ENCODE measurements around the gene NCOA7.
"Not testable (repeated sequence)": the region's sequence is repeated elsewhere in the genome, so short reads cannot be mapped to it uniquely, and the experiment has no call there.

The NCOA7 gene

GRCh38 chr6:125792680-125793079, 1.9 kb downstream of the NCOA7 start:
- FAIRE-seq (no peak), DNase-seq (ENCODE audit: insufficient read length, low spot score) (no peak)
- no peak for TF ChIP-seq POLR2A (IDR thresholded peaks at IDR 0.05; ENCODE audit: low read depth, low read length)

GRCh38 chr6:125793280-125793679, 2.5 kb downstream of the NCOA7 start:
- DNase-seq (ENCODE audit: insufficient read length, low spot score) (no peak), FAIRE-seq (no peak)
- TF ChIP-seq POLR2A (IDR thresholded peaks at IDR 0.05; ENCODE audit: low read depth, low read length): no peak

GRCh38 chr6:125793863-125794262, 3.1 kb downstream of the NCOA7 start:
- no peak for DNase-seq (ENCODE audit: insufficient read length, low spot score)
- no peak for FAIRE-seq
- TF ChIP-seq POLR2A (IDR thresholded peaks at IDR 0.05; ENCODE audit: low read depth, low read length): no peak

- no peak for TF ChIP-seq POLR2A (IDR thresholded peaks at IDR 0.05; ENCODE audit: low read depth, low read length)
- no peak for FAIRE-seq
- DNase-seq (ENCODE audit: insufficient read length, low spot score): no peak
Measured at GRCh38 chr6:125794342-125795137, 3.8 kb downstream of the NCOA7 start.

- DNase-seq (ENCODE audit: insufficient read length, low spot score) (no peak), FAIRE-seq (no peak)
- no peak for TF ChIP-seq POLR2A (IDR thresholded peaks at IDR 0.05; ENCODE audit: low read depth, low read length)
Measured at GRCh38 chr6:125795301-125795700, 4.5 kb downstream of the NCOA7 start.

- FAIRE-seq (no peak), DNase-seq (ENCODE audit: insufficient read length, low spot score) (no peak)
- TF ChIP-seq POLR2A (IDR thresholded peaks at IDR 0.05; ENCODE audit: low read depth, low read length): no peak
Measured at GRCh38 chr6:125797120-125797885, 6.5 kb downstream of the NCOA7 start.

- TF ChIP-seq POLR2A (IDR thresholded peaks at IDR 0.05; ENCODE audit: low read depth, low read length): no peak
- DNase-seq (ENCODE audit: insufficient read length, low spot score) (no peak), FAIRE-seq (no peak)
Measured at GRCh38 chr6:125797886-125798444, 7.2 kb downstream of the NCOA7 start.

GRCh38 chr6:125798734-125799508, 8.2 kb downstream of the NCOA7 start:
- FAIRE-seq: no peak
- DNase-seq (ENCODE audit: insufficient read length, low spot score): no peak

GRCh38 chr6:125802383-125802782, 11.6 kb downstream of the NCOA7 start:
- FAIRE-seq (no peak), DNase-seq (ENCODE audit: insufficient read length, low spot score) (no peak)
- TF ChIP-seq POLR2A (IDR thresholded peaks at IDR 0.05; ENCODE audit: low read depth, low read length): no peak

More at GRCh38 chr6:125798734-125799508, 8.2 kb downstream of the NCOA7 start:
- TF ChIP-seq POLR2A (IDR thresholded peaks at IDR 0.05; ENCODE audit: low read depth, low read length): no peak

GRCh38 chr6:125802943-125803377, 12.2 kb downstream of the NCOA7 start:
- no peak for TF ChIP-seq POLR2A (IDR thresholded peaks at IDR 0.05; ENCODE audit: low read depth, low read length)
- DNase-seq (ENCODE audit: insufficient read length, low spot score) (no peak), FAIRE-seq (no peak)

GRCh38 chr6:125804264-125804663, 13.5 kb downstream of the NCOA7 start:
- no peak for TF ChIP-seq POLR2A (IDR thresholded peaks at IDR 0.05; ENCODE audit: low read depth, low read length)
- FAIRE-seq: no peak
- DNase-seq (ENCODE audit: insufficient read length, low spot score): no peak

- DNase-seq (ENCODE audit: insufficient read length, low spot score); FAIRE-seq: not testable (repeated sequence)
Measured at GRCh38 chr6:125804866-125805425, 14.2 kb downstream of the NCOA7 start.

GRCh38 chr6:125806813-125807212, 16.1 kb downstream of the NCOA7 start:
- FAIRE-seq: no peak
- TF ChIP-seq POLR2A (IDR thresholded peaks at IDR 0.05; ENCODE audit: low read depth, low read length): no peak
- no peak for DNase-seq (ENCODE audit: insufficient read length, low spot score)
